ENCODE measurements around the gene RPRD1A. TPM values are rescaled to one million over a fixed set of nuclear protein-coding genes. Genes with fewer than 3 reads are reported as not detected.
"Not testable (repeated sequence)": the region's sequence is repeated elsewhere in the genome, so short reads cannot be mapped to it uniquely, and the experiment has no call there.

The RPRD1A gene
- total RNA-seq, 2 donors from 2014 or later = 72.7 to 81.5 TPM

DNA sequence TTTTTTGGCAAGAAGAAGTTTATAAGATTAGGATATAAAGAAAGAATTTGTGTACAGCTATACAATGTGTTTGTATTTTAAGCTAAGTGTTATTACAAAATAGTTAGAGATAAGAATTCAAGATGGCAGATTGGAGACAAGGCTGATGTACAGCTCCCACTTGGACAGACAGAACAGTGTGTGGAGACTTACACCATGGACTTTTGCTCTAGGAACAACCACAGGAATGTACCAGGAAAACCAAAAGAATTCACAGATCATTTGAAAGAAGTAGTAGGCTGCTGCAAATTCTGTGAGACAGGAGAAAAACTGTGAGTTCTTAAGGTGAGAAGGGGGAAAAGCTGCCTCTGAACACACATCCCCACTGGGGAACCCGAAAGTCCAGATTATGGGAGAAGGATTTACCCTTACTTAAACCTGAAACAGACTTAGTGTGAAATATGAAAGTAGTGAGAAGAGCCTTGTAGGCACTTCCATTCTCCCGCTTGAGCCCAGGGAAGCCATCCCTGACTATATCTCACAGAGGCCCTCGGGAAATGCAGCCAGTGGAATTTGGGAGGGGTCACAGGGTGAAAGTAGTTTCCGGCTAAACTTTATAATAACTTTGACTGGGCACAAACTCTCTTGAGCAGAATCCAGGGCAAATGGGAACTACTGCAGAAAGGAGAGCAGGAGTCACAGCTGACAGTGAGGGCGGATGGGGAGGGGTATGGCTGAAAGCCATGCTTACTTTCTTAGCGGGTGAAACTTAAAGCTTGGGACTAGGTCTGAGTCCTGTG is 11.6 kb upstream of the RPRD1A start:
- intact Hi-C loops (cut with DNase I) = no loop called here
- TF ChIP-seq POLR2A (IDR thresholded peaks at IDR 0.05) = no peak
- TF ChIP-seq, protein P1, sequence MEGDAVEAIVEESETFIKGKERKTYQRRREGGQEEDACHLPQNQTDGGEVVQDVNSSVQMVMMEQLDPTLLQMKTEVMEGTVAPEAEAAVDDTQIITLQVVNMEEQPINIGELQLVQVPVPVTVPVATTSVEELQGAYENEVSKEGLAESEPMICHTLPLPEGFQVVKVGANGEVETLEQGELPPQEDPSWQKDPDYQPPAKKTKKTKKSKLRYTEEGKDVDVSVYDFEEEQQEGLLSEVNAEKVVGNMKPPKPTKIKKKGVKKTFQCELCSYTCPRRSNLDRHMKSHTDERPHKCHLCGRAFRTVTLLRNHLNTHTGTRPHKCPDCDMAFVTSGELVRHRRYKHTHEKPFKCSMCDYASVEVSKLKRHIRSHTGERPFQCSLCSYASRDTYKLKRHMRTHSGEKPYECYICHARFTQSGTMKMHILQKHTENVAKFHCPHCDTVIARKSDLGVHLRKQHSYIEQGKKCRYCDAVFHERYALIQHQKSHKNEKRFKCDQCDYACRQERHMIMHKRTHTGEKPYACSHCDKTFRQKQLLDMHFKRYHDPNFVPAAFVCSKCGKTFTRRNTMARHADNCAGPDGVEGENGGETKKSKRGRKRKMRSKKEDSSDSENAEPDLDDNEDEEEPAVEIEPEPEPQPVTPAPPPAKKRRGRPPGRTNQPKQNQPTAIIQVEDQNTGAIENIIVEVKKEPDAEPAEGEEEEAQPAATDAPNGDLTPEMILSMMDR (IDR thresholded peaks at IDR 0.05) = no peak
- no peak for TF ChIP-seq POLR2AphosphoS5 (IDR thresholded peaks at IDR 0.05)
- Histone ChIP-seq H3K4me3 (no peak overlapping the region), H3K27me3 (replicated peaks; ENCODE audit: insufficient read depth) (no peaks in the 10 kb centered on the region), H3K27ac (no peak overlapping the region), H3K4me1 (replicated peaks) (no peaks in the 10 kb centered on the region), H3K9me3 (no peaks in the 10 kb centered on the region), H3K36me3 (no peaks in the 10 kb centered on the region)
- 78% methylated on average over 6 of the region's 6 CpGs for WGBS
- DNase-seq (ENCODE audit: low spot score) = no peak

DNA sequence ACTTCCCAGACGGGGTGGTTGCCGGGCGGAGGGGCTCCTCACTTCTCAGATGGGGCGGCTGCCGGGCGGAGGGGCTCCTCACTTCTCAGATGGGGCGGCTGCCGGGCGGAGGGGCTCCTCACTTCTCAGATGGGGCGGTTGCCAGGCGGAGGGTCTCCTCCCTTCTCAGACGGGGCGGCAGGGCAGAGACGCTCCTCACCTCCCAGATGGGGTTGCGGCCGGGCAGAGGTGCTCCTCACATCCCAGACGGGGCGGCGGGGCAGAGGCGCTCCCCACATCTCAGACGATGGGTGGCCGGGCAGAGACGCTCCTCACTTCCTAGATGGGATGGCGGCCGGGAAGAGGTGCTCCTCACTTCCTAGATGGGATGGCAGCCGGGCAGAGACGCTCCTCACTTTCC is 10.4 kb upstream of the RPRD1A start:
- H3K9me3 ChIP-seq; H3K4me3 ChIP-seq; H3K27me3 ChIP-seq (replicated peaks; ENCODE audit: insufficient read depth); H3K4me1 ChIP-seq (replicated peaks); DNase-seq (ENCODE audit: low spot score); H3K27ac ChIP-seq; H3K36me3 ChIP-seq; intact Hi-C loops (cut with DNase I): not testable (repeated sequence)
- 94% methylated on average over 20 of the region's 27 CpGs for WGBS

DNA sequence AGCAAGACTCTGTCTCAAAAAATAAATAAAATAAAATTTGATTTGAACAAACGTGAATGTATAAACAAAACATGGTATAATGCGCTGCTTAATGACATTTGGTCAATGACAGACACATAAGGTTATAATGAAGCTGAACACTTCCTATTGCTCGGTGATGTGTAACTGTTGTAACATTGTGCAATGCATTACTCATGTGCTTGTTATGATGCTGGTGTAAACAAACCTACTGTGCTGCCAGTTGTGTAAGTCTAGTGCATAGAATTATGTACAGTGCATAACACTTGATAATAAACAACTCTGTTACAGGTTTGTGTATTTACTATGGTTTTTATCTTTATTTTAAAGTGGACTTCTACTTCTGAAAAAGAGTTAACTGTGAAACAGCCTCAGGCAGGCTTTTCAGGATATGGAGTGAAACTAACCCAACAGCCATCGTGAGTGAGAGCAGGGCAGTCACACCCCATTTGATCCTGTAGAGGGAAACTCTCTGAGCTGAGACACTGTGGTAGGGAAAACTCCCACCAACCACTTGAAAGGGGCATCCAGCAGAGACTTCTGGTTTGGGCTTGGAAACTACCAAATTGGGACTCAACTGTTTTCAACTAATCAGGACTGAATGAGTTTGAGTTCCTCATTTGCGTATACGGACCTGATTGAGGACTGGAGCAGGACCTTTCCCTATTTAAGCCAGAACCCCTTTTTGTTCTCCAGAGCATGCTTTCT is 8.7 kb upstream of the RPRD1A start:
- Histone ChIP-seq H3K4me3 (no peak overlapping the region), H3K36me3 (no peaks in the 10 kb centered on the region), H3K9me3 (no peaks in the 10 kb centered on the region), H3K4me1 (replicated peaks) (no peaks in the 10 kb centered on the region), H3K27me3 (replicated peaks; ENCODE audit: insufficient read depth) (no peaks in the 10 kb centered on the region), H3K27ac (no peak overlapping the region)
- intact Hi-C loops (cut with DNase I) = no loop called here
- TF ChIP-seq POLR2AphosphoS5 (IDR thresholded peaks at IDR 0.05) (no peak), POLR2A (IDR thresholded peaks at IDR 0.05) (no peak)
- TF ChIP-seq, protein P1 (IDR thresholded peaks at IDR 0.05) = no peak
- DNase-seq (ENCODE audit: low spot score) = no peak
- WGBS = 69% methylated on average over 6 of the region's 6 CpGs

DNA sequence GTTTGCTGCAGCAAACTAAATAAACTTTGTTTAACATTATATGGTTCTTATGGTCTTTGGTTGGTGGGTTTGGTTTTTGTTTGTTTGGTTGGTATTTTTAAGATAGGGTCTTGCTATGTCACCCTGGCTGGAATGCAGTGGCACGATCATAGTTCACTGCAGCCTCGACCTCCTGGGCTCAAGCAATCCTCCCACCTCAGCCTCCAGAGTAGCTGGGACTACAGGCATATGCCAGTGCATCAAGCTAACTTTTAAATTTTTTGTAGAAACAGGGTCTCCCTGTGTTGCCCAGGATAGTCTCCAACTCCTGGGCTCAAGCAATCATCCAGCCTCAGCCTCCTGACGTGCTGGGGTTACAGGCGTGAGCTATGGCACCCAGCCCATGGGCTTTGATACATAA is 7.1 kb upstream of the RPRD1A start:
- H3K4me1 ChIP-seq (replicated peaks) = no peaks in the 10 kb centered on the region
- TF ChIP-seq, protein P1 (IDR thresholded peaks at IDR 0.05) = no peak
- TF ChIP-seq POLR2AphosphoS5 (IDR thresholded peaks at IDR 0.05) (no peak), POLR2A (IDR thresholded peaks at IDR 0.05) (no peak)
- H3K4me3 ChIP-seq = no peak overlapping the region
- H3K9me3 ChIP-seq = no peaks in the 10 kb centered on the region
- no peak overlapping the region for H3K27ac ChIP-seq
- no peak for DNase-seq (ENCODE audit: low spot score)
- WGBS = 82% methylated on average over 4 of the region's 4 CpGs
- no peaks in the 10 kb centered on the region for H3K27me3 ChIP-seq (replicated peaks; ENCODE audit: insufficient read depth)
- H3K36me3 ChIP-seq = no peaks in the 10 kb centered on the region
- intact Hi-C loops (cut with DNase I) = no loop called here

DNA sequence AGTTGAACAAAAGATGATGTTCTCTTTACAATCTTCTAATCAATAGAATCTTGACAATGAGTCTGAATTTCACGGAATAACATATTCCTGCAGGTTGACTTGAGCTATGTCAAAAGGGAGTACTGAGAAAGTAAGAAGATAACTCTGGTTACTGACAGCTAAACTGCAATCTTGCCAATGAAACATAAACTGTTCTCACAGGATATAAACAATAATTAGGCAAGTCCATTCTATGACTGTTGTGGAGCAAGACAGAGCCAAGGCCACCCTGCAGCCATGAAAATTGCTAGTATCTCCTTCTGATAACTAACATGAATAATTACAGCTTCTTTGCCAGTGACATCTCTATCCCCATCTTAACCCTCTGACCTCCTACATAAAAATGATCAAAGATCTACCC is 6.3 kb upstream of the RPRD1A start:
- no peak overlapping the region for H3K27ac ChIP-seq
- H3K4me3 ChIP-seq = no peak overlapping the region
- intact Hi-C loops (cut with DNase I) = no loop called here
- H3K27me3 ChIP-seq (replicated peaks; ENCODE audit: insufficient read depth) = no peaks in the 10 kb centered on the region
- no peaks in the 10 kb centered on the region for H3K36me3 ChIP-seq
- no peaks in the 10 kb centered on the region for H3K4me1 ChIP-seq (replicated peaks)
- TF ChIP-seq POLR2A (IDR thresholded peaks at IDR 0.05) (no peak), POLR2AphosphoS5 (IDR thresholded peaks at IDR 0.05) (no peak)
- TF ChIP-seq, protein P1 (IDR thresholded peaks at IDR 0.05) = no peak
- DNase-seq (ENCODE audit: low spot score) = no peak
- H3K9me3 ChIP-seq = no peaks in the 10 kb centered on the region
- 29% methylated on average over 1 of the region's 1 CpG for WGBS

DNA sequence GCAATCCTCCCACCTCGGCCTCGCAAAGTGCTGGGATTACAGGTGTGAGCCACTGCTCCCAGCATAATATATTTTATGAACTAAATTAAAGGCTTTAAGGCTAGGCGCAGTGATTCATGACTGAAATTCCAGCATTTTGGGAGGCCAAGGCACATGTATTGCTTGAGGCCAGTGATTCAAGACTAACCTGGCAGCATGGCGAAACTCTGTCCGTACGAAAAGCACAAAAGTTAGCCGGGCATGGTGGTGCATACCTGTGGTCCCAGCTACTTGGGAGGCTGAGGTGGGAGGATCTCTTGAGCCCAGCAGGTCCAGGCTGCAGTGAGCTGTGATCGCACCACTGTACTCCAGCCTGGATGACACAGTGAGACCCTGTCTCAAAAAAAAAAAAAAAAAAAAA is 5.0 kb upstream of the RPRD1A start:
- H3K4me1 ChIP-seq (replicated peaks); H3K36me3 ChIP-seq; H3K9me3 ChIP-seq; H3K27ac ChIP-seq; DNase-seq (ENCODE audit: low spot score); H3K27me3 ChIP-seq (replicated peaks; ENCODE audit: insufficient read depth); intact Hi-C loops (cut with DNase I); H3K4me3 ChIP-seq: not testable (repeated sequence)
- WGBS = 90% methylated on average over 8 of the region's 8 CpGs
